Cerebellar nuclear complex (tissue), 1 donor: ENCODE results near the gene ME3.

Source experiments
- DNase-seq, 2 experiments: peaks; one replicate each; lab custom pipeline; 2025; lab: John Stamatoyannopoulos, UW

Gene ME3

DNA sequence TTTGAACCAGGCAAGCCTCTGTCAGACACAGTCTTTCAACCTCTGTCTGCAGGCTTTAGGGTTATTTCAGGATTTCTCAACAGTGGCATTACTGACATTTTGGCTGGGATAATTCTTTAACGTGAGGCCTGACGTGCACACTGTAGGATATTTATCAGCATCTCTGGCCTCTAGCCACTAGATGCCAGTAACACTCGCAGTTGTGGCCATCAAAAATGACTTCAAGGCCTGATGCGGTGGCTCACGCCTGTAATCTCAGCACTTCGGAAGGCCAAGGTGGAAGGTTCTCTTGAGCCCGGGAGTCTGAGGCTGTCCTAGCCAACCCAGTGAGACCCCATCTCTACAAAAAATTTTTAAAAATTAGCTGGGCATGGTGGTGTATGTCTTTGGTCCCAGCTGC lies 184.7 kb downstream of the ME3 start:
- DNase-seq = no peak

DNA sequence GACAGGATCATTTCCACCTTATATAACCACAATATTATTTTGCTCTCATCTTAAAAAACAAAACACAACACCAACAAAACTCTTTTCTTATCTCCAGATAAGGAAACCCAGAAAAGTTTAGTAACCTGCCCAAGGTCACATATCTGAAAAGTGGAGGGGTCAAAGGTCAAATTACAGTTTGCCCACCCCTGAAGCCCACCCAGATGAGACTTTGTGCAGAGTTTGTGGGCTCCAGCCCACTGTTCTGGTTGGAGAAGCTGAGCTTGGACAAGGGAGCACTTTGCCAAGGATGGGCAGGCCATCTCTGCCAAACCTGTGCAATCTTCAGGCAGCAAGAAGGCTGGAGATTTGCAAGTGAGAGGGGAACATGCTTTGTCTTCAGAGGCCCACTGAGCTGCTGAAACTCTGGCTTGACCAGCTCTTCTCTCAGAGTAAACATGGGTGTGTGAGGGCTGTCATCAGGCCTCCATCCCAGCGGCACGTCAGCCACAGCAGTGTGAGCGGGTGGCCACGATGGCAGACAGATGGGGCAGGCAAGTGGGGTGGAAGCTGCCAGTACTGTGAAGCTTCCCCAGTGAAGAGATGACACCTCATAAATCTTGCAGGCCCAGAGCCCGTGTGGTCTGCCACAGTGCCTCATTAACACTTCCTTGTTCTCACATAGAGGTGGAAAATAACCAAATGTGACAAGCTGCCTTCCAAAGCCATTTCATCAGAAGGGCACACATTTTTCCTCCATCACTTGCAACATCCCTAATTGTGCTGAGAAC lies 186.0 kb downstream of the ME3 start:
- DNase-seq = no peak

DNA sequence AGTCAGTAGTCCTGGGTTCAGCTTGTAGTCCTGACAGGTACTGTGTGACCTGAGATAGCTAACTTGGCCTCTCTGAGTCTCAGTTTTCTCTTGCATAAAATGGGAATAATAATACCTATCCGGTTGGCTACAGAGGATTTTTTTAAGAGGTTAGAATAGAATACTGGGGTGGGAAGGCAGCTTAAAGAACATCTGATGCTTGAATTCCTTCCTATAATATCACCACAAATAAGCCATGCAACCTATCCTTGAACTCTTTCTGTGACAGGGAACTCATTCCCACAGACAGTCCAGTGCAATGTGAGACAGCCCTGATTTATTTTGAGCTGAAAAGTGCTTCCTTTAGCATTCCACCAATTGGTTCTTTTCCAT lies 187.6 kb downstream of the ME3 start:
- no peak for DNase-seq

DNA sequence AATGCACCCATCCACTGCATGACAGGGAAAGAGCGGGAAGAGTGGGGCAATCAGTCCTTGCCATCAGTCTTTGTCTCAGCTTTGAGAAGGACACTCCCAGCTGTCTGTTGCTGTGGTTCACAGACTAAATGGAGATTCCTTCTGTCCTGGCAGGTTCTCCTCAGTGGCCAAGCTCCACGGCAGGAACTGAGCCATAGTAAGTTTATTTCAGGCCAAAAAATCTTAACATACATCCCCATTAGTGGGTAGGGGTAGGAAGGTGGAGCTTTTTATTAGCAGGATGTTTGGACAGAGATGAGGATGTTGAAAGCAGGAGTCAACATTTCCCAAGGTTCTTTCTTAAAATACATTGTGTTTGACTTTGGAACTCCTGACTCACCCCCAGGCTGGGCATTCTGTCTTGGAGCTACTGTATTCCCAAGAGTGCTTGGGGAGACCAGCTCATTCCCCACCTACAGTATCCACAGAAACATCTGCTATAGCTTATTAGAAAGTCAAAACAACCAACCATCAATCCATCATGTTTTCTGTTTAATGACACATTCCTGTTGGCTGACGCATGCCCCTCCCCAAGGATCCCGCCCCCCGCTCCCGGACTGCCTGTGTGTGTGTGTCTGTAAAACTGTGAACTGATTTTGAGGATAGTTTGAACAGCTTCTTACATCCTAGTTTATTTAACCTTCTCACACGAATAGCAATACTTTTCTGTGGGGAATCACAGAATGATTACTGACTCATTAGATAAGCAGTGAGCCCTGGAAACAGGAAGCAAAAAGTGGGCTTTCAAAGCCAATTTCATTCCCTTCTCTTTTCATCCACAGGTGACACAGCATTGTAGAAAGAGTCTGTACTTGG lies 188.2 kb downstream of the ME3 start:
- DNase-seq = no peak

DNA sequence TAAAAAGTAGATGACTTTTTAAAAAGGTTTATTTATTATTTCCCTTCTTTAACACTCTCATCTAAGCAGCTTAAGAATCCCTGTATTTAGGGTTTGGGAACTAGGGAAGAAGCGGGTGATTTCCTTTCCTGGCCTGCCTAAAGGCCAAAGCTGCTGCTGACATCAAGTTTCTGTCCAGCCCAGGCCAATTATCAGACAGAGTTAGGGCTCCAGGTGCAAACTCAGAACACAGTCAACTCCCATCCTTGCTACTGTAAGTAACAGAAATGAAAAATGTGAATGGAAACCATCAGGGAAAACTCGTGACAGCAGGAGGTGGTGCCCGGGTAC lies 188.8 kb downstream of the ME3 start:
- DNase-seq = no peak

DNA sequence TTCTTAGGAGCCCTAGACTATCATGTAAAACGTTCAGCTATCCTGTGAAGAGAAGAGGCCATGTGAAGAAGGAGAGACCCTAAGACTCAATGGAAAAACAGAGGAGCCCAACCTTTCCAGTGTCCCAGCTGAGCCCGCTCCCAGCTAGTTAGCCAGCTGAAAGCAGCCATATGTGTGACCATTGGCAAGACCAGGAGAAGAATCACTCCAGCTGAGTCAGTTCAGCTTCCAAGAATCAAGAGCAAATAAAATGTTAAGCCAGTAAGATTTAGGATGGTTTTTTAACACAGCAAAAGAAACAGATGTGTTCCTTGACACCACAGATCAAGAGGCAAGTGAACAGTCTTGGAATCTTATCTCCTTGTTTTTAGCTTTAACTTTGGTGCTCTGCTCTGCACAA lies 189.7 kb downstream of the ME3 start:
- DNase-seq = no peak

DNA sequence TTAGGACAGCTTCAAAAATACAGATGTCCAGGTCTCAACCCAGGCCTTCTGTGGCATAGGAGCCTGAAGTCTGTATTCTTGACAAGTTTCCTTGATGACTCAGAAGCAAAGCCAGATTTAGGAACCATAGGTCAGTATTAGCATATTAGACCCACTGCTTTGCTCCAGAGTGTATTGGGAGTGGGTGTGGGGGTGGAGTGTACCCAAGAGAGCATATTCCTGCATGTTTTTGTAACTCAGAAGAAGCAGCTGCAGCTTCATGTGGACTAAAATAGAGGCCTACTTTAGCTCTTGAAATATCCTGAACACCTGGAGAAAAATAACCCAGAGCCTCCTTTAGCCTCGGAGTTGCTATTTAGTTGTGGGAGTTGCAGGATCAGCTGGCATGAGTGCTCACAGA lies 191.0 kb downstream of the ME3 start:
- DNase-seq = no peak

DNA sequence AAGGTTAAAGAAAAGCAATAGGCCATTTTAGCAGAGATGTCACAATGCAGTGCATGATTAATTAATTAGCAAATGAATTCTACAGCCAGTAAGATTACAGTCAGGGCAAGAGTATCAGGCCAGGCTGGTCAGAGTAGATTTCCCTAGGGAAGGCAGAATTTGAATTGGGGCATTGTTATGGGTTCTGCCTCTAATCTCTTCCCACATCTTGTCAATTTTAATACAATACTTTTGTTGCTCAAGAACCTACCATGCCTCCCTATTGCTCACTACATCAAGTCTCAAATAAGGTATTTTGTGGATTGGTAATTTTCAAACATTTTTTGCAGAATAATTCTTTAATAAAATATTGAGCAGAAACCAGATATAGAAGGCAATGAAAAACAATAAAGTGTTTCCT lies 194.1 kb downstream of the ME3 start:
- DNase-seq = no peak

DNA sequence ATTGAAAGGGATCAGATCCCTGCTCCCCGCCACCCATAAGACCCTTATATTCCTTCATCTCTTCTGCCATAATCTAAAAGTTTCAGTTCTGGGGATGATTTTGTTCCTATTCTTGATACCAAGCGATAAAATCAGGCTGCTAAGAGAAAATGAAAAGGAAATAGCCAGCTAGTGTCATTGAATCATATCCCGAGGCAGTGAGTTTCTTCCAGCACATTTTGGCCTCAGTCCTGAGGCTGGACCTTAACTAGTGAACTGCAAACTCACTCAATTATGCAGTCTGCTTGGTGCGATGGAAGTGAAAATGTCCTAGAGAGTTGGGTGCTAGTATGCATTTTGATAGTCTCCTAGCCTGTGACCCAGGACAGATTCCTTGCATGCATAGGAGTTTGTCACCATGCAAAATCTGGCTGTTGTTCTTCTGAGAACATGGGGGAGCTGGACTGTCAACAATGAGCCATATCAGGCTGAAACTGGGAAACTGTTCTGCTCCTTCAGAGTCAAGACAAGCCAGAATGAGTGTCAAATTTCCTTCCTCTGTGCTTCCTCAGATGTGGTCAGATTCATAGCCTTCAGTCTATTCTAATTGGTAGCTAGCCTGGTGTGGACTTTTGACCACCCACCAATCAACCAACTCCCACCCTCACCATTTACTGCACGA lies 194.8 kb downstream of the ME3 start:
- no peak for DNase-seq

DNA sequence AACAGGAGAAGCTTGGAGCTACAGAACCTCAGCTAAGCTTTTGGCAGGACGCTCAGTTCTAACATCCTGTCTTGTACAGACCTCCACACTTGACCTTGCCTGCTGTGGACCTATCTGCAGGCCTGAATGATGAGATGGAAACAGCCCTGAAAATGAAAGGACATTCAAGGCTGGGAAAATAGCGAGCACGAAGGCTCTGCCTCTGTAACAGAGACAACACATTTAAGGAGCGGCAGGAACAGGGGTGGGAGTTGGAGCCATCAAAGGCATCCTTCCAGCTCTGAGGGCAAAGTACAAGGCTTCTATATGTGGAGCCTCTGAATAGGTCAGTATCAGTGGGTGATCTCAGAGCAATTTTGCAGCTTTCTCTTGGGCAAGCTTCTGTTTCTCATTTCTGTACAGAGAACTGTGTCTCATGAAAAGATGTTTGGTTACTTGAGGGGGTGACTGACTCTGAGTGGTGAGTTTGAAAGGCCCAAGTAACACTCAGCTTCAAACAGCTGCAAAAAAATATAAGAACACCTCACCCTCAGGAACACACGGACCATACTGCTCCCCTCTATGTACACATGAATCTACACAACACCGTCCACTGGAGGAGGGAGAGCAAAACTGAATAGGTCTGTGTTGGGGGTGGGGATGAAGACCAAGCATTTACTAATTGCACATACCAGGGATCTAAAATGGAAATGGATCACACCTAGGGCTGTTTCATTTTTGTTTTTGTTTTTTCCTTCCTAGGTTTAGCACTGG lies 196.1 kb downstream of the ME3 start:
- no peak for DNase-seq

DNA sequence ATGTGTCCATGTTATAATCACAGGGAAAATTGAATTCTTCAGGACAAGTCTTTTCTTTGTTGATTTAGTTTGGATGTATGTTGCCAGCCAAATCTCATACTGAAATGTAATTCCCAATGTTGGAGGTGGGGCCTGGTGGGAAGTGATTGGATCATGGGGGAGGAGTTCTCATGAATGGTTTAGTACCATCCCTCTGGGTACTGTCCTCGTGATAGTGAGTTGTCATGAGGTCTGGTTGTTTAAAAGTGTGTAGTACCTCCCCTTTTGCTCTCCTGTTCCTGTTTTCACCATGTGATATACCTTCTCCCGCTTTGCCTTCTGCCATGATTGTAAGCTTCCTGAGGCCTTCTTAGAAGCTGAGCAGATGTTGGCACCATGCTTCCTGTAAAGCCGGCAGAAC lies 197.4 kb downstream of the ME3 start:
- DNase-seq = no peak

DNA sequence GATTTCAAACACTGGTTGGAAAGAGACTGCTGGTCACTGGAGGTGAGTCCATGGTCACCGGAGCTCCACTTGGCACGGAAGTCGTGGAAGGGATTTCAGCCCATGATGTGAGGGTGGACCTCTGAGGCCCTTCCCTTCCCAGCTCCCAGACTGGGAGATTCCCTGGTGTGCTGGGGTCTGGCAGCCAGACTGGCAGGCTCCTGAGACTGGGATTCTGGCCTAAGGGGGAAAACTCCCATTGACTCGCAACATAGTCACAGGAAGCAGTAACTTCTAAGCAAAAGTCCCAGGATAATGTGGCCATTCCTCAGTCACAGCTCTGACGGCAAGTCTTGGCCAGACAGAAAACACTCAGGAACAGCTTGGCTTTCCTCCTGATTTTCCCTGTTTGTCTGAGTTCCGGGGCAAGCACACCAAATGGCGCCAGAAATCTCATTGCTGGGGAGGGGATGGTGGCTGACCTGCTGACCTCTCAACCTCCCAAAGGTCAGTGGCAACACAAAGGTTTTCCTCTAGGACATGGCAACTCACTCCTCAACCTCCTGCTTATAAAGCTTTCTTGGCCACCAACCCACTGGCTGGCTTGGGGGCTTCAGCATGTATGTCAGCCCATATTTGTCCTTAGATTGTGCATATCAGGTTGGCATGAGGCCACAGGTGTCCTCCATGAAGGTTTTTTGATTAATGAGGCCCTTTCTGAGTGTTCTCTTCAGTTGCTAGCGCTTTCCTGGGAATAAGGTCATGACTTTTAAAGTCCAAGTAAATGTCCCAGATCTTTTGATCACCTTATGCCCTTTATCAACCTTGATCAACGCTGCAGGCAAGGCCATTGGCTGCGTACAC lies 198.2 kb downstream of the ME3 start:
- no peak for DNase-seq

DNA sequence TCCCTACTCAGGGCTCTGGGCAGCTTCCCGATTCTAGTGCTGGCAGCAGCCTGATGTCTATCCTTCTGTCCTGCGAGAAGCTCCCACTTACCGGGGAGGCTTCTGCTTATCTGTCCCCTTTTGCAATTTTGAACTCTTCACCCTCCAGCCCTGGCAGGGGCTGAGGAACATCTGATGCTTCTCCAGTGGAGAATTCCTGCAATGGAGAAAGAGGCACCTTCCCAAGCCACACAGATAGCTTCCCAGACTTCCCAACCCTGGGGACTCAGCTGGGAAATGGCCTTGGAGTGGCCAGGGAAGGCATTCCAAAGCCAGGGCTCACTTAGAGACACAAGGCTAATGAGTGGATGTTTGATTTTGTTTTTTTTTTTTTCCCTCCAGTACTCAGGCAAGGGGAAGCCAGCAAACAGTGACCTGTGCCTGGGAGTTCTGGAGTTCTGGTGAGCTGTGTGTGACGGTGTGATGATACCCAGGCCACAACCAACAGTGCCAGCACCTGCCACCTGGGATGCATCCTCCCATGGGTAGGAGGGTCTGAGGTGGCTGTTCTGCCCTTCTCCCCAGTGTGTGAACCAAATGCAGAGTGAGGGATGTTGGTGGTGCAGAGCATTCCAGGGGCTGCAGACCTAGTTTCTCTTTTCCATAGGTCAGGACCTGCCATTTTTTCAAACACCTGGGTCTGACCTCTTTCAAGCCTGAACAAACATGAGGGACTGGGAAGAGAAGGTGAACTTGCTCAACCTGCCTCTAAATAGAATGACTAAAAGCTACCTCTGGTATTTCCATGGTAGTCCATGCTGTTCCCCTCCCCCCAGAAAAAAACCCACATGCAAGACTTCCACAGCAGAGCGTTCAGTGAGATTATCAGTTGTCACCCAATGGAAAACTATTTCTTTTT lies 202.7 kb downstream of the ME3 start:
- DNase-seq = no peak

DNA sequence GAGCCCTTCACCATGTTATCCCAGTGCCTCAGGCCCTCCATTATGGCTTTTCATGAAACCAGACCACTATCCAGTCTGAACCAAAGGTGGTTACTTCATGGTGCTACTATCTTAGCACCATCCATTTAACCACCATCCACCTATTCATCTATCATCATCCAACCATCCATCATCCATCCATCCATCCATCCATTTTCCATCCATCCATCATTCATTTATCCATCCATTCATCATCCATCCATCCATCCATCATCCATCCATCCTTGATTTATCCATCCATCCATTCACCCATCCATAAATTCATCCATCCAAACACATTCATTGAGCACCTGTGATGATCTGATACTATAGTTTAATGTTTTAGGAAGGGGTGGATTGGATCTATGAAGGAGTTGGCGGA lies 204.2 kb downstream of the ME3 start:
- no peak for DNase-seq

DNA sequence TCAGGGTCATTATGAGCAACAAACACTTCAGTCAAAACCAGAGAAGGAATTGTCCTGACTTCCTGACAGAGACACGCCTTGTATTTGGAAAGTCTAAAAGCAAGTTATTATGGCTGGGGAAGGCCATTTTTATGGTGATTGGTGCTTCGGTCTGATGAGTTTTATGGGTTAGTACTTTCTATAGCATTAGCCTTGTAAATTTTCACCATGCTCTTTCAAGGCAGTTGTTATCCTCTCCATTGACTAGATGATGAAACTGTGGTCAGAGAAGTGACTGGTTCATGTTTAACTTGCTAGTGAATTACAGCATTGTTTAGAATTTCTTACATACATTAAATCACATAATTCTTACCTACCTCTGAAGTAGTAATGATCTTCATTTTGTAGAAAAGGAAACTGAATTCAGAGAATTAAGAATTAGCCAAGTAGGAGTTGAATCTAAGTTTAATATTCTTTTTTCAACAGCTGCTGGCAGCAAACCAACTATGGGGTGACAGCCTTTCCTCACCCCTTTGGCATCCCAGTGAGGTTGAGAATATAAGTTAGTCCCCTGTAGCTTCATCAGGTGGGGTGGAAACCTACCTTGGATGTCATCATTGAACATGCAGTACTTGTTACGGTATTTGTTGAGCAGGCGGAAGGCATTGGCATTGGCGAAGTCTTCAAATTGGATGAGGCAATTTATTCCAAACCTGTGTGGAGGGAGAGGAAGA lies 207.8 kb downstream of the ME3 start:
- DNase-seq = no peak

DNA sequence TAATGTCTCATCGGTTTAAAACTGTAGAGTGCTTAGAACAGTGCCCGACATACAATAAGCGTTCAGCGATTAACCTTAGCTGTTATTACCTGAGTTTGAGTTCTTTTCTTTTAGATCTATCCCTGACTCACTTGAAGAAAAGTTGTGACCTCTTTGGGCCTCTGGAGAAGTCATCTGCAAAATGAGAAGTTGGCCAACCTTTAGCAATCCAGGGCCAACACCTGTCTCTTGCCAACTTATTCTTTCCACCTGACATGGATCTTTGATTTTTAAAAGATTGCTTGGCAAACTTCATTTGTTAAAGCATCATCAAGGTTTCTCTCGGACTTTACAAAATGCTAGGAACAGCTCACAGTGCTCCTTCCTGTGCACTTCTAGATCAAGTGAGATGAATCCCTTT lies 208.5 kb downstream of the ME3 start:
- DNase-seq = no peak

DNA sequence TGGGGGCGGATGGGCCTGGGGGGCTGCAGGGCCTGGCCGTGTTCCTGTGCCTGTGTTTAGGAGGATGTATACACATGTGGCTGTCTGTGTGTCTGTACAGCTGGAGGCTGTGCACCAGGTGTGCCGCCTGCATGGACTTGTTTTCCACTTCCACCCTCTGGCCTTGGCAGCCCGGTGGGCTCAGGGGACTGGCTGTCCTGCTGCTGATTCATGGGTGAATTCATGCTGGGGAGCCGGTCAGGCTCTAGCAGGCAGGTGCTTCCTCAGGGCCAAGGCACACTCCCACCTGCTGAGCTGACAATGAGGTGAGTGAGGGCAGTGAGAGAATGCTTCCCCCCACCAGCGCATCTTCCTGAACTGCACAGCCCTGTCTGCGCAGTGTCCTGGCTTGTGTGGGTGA lies 209.3 kb downstream of the ME3 start:
- DNase-seq = no peak

DNA sequence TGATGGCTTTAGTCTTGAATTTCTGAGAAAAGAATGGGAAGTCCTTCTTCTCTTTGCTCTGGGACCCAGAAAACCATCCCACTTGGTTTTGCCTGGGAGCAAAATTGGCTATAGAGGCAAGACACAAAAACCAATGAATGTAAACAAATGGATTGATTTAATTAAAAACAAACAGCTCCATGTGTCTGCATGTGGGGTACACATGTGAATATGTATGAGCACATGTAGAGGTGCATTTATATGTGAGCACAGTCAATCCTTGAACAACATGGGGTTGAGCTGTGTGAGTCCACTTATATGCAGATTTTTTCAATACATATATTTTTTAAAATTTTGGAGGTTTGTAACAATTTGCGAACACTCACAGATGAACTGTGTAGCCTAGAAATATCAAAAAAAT lies 210.5 kb downstream of the ME3 start:
- DNase-seq = no peak

DNA sequence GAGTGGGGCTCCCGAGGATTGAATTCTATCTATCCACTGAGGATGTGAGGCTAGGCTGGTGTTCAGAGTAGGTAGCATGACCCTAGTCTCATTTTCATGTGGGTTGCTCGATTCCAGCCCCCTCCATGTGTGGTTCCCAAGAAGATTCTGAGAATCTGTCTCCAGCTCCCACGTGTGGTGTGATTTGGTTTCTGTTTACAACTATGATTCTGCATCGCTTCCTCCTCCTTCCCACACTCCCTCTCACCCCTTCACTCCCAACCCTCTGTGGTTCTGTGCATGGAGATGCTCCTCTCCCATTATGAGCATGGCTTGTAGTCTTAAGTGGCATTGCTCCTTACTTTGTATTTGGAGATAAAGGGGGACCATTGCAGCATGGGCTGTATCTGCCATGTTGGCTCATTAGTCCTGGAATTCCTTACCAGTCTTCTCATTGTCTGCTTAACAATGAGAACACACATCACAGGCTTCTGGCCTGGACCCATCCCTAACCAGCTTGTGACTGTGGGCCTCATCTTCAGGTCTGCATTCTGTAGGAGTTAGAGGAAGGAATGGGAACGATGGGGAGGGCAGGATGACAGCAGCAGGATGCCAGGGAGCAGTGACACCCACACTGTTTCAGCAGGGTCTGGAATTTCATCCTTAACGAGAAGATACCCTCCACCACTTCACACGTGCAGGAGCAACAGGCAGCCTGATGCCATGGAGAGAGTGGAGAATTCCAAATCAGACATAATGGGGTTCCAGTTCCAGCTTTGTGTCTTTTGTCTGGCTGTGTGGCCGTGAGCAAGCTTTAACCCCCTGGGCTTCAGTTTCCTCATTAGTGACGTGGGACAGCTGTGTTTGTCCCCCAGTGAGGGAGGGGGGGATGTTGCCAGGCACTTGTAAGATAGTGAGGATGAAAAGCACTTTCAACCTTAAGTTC lies 211.7 kb downstream of the ME3 start:
- DNase-seq = no peak
